ENCODE measurements around the gene GABBR1. TPM values are rescaled to one million over a fixed set of nuclear protein-coding genes. Genes with fewer than 3 reads are reported as not detected.

The GABBR1 gene
- polyA plus RNA-seq, 1 donor from 2014 or later, result 108 TPM

DNA sequence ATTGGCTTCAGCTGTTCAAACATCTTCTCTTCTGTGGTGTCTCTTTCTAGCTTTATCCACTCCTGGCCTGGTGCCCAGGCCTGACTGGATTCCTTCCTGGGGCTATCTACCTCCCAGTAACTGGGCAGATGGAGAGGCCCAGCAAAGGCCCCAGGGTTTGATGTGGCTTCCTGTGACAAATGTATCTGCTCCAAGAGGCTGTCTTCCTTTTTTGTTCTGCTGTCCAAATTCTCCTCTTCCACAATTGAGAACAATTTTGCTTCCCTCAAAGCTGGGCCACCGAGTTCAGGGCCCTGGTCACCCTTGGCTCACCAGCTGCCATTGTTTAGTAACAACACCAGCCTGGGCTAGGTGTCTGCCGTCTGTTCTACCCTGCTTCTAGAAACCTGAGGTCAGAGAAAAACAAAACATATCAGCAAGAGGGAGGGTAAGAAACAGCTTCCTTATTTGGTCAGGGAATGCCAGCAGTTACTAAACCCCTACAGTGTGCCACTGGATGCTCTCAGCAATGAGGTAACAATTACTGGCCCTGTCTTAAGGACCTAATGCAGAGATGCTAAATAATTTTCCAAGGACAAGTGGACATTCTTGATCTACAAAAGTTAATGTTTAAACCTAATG, 44.1 kb upstream of the GABBR1 start:
- H3K9me3 ChIP-seq (ENCODE audit: low read length), result no peaks in the 10 kb centered on the region
- H4K20me1 ChIP-seq (ENCODE audit: insufficient read depth), result no peaks in the 10 kb centered on the region

DNA sequence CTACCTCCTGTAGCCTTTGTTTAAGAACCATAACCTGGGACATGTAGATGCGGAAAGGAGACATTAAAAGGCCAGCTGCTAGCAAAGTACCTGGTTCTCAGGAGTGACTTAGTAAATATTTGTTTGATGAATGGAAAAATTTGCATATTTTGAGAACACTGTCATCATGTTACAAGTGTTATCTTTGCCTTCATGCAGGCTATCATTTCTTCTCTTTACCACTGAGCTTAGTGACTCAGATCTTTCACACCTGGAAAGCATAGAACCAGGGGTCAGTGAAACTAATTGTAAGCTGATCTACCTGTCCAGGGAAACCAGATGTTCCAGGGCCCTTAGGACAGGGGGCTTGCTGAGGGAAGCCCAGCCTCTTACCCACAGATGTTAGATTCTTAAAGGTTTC, 42.6 kb upstream of the GABBR1 start:
- Histone ChIP-seq H3K4me2 (ENCODE audit: low read length) (no peak overlapping the region), H3F3A (ENCODE audit: insufficient read depth, low read length, poor library complexity, severe bottlenecking) (no peaks in the 10 kb centered on the region), H2AFZ (ENCODE audit: low read depth, low read length) (no peak overlapping the region), H3K36me3 (ENCODE audit: insufficient read depth, low read length) (no peaks in the 10 kb centered on the region), H3K9me3 (ENCODE audit: low read length) (no peaks in the 10 kb centered on the region), H3K27me3 (ENCODE audit: insufficient read depth, low read depth, low read length) (no peaks in the 10 kb centered on the region), H3K9me2 (ENCODE audit: insufficient read depth, low read length) (no peaks in the 10 kb centered on the region), H4K20me1 (ENCODE audit: insufficient read depth) (no peaks in the 10 kb centered on the region), H3K4me3 (ENCODE audit: low read length) (no peak overlapping the region), H3K79me2 (replicated peaks; ENCODE audit: insufficient read depth, low read length) (no peaks in the 10 kb centered on the region), H3K9ac (ENCODE audit: low read length) (no peak overlapping the region), H3K27ac (ENCODE audit: low read length) (no peak overlapping the region)
- TF ChIP-seq RAD21 (conservative IDR thresholded peaks at IDR 0.05), result no peak
- TF ChIP-seq MXI1 (conservative IDR thresholded peaks at IDR 0.05; ENCODE audit: poor library complexity, severe bottlenecking), result no peak
- TF ChIP-seq TAF1 (IDR thresholded peaks at IDR 0.05; ENCODE audit: low read depth), result no peak
- TF ChIP-seq, protein P1, sequence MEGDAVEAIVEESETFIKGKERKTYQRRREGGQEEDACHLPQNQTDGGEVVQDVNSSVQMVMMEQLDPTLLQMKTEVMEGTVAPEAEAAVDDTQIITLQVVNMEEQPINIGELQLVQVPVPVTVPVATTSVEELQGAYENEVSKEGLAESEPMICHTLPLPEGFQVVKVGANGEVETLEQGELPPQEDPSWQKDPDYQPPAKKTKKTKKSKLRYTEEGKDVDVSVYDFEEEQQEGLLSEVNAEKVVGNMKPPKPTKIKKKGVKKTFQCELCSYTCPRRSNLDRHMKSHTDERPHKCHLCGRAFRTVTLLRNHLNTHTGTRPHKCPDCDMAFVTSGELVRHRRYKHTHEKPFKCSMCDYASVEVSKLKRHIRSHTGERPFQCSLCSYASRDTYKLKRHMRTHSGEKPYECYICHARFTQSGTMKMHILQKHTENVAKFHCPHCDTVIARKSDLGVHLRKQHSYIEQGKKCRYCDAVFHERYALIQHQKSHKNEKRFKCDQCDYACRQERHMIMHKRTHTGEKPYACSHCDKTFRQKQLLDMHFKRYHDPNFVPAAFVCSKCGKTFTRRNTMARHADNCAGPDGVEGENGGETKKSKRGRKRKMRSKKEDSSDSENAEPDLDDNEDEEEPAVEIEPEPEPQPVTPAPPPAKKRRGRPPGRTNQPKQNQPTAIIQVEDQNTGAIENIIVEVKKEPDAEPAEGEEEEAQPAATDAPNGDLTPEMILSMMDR (IDR thresholded peaks at IDR 0.05; ENCODE audit: poor library complexity, severe bottlenecking), result no peak
- TF ChIP-seq, protein P2, sequence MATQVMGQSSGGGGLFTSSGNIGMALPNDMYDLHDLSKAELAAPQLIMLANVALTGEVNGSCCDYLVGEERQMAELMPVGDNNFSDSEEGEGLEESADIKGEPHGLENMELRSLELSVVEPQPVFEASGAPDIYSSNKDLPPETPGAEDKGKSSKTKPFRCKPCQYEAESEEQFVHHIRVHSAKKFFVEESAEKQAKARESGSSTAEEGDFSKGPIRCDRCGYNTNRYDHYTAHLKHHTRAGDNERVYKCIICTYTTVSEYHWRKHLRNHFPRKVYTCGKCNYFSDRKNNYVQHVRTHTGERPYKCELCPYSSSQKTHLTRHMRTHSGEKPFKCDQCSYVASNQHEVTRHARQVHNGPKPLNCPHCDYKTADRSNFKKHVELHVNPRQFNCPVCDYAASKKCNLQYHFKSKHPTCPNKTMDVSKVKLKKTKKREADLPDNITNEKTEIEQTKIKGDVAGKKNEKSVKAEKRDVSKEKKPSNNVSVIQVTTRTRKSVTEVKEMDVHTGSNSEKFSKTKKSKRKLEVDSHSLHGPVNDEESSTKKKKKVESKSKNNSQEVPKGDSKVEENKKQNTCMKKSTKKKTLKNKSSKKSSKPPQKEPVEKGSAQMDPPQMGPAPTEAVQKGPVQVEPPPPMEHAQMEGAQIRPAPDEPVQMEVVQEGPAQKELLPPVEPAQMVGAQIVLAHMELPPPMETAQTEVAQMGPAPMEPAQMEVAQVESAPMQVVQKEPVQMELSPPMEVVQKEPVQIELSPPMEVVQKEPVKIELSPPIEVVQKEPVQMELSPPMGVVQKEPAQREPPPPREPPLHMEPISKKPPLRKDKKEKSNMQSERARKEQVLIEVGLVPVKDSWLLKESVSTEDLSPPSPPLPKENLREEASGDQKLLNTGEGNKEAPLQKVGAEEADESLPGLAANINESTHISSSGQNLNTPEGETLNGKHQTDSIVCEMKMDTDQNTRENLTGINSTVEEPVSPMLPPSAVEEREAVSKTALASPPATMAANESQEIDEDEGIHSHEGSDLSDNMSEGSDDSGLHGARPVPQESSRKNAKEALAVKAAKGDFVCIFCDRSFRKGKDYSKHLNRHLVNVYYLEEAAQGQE (IDR thresholded peaks at IDR 0.05; ENCODE audit: borderline replicate concordance), result no peak
- TF ChIP-seq SMC3 (conservative IDR thresholded peaks at IDR 0.05; ENCODE audit: poor library complexity), result no peak
- TF ChIP-seq EZH2 (IDR thresholded peaks at IDR 0.05; ENCODE audit: borderline replicate concordance, insufficient read depth, low read length, poor library complexity, severe bottlenecking), result no peak
- TF ChIP-seq POLR2AphosphoS5 (IDR thresholded peaks at IDR 0.05), result no peak
- TF ChIP-seq EP300 (conservative IDR thresholded peaks at IDR 0.05; ENCODE audit: poor library complexity, severe bottlenecking), result no peak

More for the DNA sequence above, 44.1 kb upstream of the GABBR1 start:
- TF ChIP-seq RAD21 (conservative IDR thresholded peaks at IDR 0.05), result no peak
- TF ChIP-seq POLR2AphosphoS5 (IDR thresholded peaks at IDR 0.05), result no peak
- no peak for TF ChIP-seq EP300 (conservative IDR thresholded peaks at IDR 0.05; ENCODE audit: poor library complexity, severe bottlenecking)
- no peak for TF ChIP-seq SMC3 (conservative IDR thresholded peaks at IDR 0.05; ENCODE audit: poor library complexity)
- TF ChIP-seq, protein P2 (IDR thresholded peaks at IDR 0.05; ENCODE audit: borderline replicate concordance), result no peak
- TF ChIP-seq MXI1 (conservative IDR thresholded peaks at IDR 0.05; ENCODE audit: poor library complexity, severe bottlenecking), result no peak
- TF ChIP-seq, protein P1 (IDR thresholded peaks at IDR 0.05; ENCODE audit: poor library complexity, severe bottlenecking), result no peak
- TF ChIP-seq TAF1 (IDR thresholded peaks at IDR 0.05; ENCODE audit: low read depth), result no peak
- no peak for TF ChIP-seq EZH2 (IDR thresholded peaks at IDR 0.05; ENCODE audit: borderline replicate concordance, insufficient read depth, low read length, poor library complexity, severe bottlenecking)
- Histone ChIP-seq H3K27ac (ENCODE audit: low read length) (no peak overlapping the region), H3K79me2 (replicated peaks; ENCODE audit: insufficient read depth, low read length) (no peaks in the 10 kb centered on the region), H3K36me3 (ENCODE audit: insufficient read depth, low read length) (no peaks in the 10 kb centered on the region), H3K27me3 (ENCODE audit: insufficient read depth, low read depth, low read length) (no peaks in the 10 kb centered on the region), H2AFZ (ENCODE audit: low read depth, low read length) (no peak overlapping the region), H3K4me3 (ENCODE audit: low read length) (no peak overlapping the region), H3F3A (ENCODE audit: insufficient read depth, low read length, poor library complexity, severe bottlenecking) (no peaks in the 10 kb centered on the region), H3K9me2 (ENCODE audit: insufficient read depth, low read length) (no peaks in the 10 kb centered on the region), H3K9ac (ENCODE audit: low read length) (no peak overlapping the region), H3K4me2 (ENCODE audit: low read length) (no peak overlapping the region)
